GM12801 (cell line): ENCODE measurements around the gene PHTF1.

Source experiments
- TF ChIP-seq, protein P1 (sequence below): IDR thresholded peaks from one replicate; pipeline ENCODE4 v1.5.1; 2011; ENCODE audit warnings: control low read depth; ENCODE audit not compliant: insufficient read length; ENCODE audit errors: extremely low read depth

Gene PHTF1

DNA sequence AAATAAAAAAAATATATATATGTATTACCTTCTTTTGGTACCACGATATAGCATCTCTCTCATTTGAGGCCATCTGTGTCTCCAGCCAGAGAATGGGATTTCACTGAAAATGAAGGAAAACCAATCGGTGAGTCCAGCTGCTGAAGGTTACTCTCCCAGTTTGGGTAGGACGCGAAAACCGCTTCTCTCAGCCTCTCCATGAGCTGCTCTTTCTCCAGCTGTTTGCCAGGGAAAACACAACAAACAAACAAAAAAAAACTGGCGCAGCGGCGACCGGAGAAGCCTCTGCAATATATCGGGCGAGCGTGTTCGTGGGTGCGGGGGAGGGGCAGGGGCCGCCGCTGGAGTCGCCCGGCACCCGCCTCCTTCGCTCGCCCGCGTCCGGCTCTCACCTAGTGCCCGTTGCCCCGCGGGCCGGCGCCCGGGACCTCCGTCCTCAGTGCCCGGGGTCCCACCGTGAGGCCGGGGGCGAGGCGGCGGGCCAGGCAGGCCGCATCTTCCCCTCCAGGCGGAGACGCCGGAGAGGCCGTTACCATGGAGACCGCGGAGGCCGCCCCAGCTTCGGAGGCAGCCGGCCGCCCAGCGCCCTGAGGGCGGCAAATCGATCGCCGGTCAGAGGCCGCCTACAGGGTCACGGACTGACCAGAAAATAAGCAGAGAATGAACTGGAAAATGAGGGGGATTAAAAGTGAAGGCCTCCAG is 504 bp downstream of the PHTF1 start:
- TF ChIP-seq, protein P1, sequence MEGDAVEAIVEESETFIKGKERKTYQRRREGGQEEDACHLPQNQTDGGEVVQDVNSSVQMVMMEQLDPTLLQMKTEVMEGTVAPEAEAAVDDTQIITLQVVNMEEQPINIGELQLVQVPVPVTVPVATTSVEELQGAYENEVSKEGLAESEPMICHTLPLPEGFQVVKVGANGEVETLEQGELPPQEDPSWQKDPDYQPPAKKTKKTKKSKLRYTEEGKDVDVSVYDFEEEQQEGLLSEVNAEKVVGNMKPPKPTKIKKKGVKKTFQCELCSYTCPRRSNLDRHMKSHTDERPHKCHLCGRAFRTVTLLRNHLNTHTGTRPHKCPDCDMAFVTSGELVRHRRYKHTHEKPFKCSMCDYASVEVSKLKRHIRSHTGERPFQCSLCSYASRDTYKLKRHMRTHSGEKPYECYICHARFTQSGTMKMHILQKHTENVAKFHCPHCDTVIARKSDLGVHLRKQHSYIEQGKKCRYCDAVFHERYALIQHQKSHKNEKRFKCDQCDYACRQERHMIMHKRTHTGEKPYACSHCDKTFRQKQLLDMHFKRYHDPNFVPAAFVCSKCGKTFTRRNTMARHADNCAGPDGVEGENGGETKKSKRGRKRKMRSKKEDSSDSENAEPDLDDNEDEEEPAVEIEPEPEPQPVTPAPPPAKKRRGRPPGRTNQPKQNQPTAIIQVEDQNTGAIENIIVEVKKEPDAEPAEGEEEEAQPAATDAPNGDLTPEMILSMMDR, result no peak

DNA sequence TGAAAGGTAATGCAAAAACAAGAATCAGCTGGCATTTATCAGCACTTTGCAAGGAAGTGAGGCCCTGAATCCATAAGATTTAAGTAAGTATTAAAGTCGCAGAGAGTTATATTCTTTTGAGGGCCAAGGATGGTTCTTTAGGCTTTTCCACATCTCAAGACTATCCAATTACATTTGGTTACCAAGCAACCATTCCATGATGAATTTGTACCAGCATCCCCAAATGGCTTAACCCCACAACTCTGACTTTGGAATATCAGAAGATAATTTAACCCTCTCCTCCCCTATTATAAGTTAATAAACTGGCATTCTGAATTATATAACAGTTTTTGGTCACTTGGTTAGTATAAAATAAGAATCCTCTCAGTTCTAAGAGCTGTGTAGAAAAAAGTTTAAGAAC is 2.8 kb downstream of the PHTF1 start:
- TF ChIP-seq, protein P1, result no peak

DNA sequence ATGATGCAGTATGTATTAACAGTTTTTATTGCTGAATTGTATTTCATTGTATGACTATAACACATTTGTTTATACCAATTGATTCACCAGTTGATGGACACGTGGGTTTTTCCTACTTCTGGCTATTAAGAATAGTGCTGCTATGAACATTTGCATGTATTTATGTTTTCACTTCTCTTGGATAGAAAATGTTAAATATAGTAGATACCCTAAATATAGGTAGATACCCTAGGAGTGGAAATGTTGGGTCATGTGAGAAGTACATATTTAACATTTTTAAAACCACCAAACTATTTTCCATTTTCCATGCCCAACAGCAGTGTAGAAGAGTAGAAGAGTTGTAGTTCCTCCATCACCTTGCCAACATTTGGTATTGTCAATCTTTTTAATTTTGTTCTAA is 7.8 kb downstream of the PHTF1 start:
- TF ChIP-seq, protein P1, result no peak

DNA sequence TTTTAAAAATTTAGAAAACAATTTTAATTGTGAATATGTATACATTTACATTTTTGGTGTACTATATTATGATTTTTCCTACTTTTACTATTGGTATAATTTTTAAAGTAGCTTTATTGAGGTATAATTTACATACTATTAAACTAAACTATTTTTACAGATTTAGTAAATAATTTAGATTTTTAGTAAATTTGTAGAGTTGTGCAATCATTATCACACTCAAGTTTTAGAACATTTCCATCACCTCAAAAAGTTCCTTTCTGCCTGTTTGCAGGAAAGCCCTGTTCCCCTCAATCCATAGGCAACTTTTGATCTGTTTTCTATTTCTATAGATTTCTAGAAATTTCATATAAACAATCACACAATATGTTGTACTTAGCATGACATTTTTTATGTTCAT is 8.2 kb downstream of the PHTF1 start:
- TF ChIP-seq, protein P1, result no peak

DNA sequence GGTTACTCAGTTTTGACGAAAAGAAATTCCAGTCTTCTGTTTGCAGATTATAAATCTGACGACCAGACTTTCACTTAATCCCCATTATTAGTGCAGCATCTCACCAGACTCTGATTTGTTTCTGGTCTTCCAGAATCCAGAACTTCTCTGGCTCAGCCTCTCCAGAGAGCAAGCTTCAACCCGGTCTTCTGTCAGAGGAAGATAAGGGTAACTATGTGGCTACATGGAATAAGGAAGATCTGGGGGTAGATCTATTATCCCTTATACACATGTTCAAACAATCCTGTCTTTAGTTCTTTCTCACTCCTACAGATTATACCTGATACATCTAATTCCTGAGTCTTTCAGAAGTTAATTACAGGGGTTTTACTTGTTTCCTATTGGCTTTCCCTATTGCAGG is 9.9 kb downstream of the PHTF1 start:
- TF ChIP-seq, protein P1, result no peak

DNA sequence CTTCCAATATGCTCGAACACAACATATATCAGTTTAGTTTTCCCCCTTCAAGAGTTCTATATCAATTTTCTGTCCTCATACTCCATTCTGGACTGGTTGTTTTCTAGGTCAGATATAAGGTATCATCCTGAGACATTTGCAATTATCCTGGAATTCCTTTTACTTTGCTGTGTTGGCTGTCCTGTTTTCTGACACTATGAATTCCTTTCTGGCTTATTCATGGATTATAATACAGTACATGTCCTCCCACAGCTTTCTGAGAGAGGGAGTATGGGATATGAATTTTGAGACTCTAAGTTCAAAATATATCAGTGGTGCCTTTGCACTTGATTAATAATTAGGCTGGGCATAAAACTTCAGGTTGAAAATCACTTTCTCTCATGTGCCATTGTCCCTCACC is 11.9 kb downstream of the PHTF1 start:
- TF ChIP-seq, protein P1, result no peak

DNA sequence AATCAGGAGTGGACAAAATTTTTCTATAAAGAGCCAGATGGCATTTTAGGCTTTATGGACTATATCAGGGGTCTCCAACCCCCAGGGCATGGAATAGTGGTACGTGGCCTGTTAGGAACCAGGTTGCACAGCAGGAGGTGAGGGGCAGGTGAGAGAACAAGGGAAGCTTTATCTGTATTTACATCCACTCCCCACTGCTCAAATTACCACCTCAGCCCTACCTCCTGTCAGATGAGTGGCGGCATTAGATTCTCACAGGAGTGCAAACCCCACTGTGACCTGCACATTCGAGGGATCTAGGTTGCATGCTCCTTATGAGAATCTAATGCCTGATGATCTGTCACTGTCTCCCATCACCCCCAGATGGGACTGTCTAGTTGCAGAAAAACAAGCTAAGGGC is 13.9 kb downstream of the PHTF1 start:
- TF ChIP-seq, protein P1, result no peak

DNA sequence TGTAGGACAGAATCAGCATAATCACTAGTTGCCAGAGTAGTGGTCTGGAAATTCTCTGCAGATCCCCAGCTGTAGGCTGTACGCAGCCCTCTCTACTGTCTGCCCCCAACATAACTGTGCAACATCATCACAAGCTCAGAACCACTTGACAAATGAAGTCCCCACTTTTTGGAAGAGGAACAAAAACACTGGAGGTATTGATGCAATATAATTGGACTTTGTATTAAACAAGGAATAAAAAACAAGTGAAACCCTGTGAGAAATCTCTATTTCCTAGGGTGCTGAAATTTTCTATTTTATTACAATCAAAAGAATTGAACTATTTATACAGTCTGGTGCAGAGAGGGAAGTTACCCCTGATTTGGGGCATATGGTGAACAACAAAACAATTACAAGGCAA is 15.2 kb downstream of the PHTF1 start:
- TF ChIP-seq, protein P1, result no peak
